Mammary epithelial cell (primary cell): ENCODE measurements around the gene POU6F2.

Source experiments
- CTCF ChIP-seq, 2 donors: IDR thresholded peaks in 1 of 2; conservative IDR thresholded peaks in 1 of 2; 2 replicates each; pipeline ENCODE4 v1.5.1; 2011 to 2012; ENCODE audit warnings: inconsistent platforms in 2 of 2, low read length in 2 of 2, mild to moderate bottlenecking in 2 of 2, control low read depth in 1 of 2, low read depth in 1 of 2; ENCODE audit not compliant: insufficient read depth in 1 of 2; ENCODE audit errors: extremely low read depth in 1 of 2
- EZH2 ChIP-seq: IDR thresholded peaks from 2 replicates; pipeline ENCODE4 v1.6.1; 2012; ENCODE audit warnings: low read length, inconsistent platforms, borderline replicate concordance

GRCh38 chr7:39265641-39266591 is 288.2 kb downstream of the POU6F2 start:
- TF ChIP-seq CTCF (conservative IDR thresholded peaks at IDR 0.05 in 1 of 2, IDR thresholded peaks at IDR 0.05 in 1 of 2; ENCODE audit: extremely low read depth in 1 of 2, insufficient read depth in 1 of 2, low read depth in 1 of 2, low read length in 2 of 2) (no peak), EZH2 (no peak)
